ENCODE data around the gene MAPK6. TPM values are rescaled to one million over a fixed set of nuclear protein-coding genes. Genes with fewer than 3 reads are reported as not detected.

Gene MAPK6
- total RNA-seq, 2 experiments from 2014 or later, result 39.9 to 40.8 TPM

DNA sequence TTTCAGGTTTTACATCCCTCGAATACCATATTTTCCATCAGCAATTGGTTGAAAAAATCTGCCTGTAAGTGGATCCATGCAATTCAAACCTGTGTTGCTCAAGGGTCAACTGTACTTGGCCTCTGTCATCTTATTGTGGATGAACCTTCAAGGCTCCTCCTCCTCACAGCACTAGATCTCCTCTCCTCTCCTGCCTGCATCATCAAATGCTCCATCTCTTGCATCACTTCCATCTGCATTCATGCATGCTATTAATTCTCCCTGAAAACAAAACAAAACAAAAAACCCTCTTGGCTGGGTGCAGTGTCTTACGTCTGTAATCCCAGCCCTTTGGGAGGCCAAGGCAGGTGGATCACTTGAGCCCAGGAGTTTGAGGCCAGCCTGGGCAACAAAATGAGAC, 83.4 kb downstream of the MAPK6 start:
- ChIA-PET CTCF (no interaction called here), POLR2A (no interaction called here)
- intact Hi-C loops (cut with micrococcal nuclease), result no loop called here

DNA sequence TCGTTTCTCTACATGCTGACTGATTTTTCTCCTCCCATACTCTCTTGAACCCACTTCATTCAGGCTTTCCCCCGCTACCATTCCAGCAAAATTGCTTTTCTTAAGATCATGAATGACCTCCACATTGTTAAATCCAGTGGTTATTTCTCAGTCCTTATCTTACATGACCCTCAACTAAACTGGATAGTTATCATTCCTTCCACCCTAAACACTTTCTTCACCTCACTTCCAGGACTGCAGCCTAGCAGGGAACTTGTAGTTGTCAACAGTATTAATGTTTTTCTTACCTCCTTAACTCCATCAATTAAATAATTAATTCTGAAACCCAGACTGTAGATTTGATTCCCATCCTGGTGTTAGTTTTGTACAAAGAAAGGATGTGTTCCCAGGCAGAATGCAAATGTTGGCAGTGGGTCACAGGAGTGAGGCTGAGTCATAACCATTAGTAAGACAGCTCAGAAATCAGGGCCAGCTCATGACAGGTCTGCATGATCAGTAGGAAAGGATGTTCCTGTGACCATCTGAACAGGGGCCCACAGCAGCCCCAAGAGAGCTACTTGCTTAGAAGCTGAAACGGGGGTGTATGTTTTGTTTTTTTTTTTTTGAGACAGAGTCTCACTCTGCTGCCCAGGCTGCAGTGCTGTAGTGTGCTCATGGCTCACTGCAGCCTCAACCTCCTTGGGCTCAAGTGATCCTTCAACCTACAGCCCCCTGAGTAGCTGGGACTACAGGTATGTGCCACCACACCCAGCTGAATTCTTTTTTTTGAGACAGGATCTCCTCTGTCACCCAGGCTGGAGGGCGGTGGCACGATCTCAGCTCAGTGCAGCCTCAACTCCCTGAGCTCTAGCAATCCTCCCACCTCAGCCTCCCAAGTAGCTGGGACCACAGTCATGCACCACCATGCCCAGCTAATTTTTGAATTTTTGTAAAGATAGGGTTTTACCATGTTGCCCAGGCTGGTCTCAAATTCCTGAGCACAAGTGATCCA, 84.5 kb downstream of the MAPK6 start:
- intact Hi-C loops (cut with micrococcal nuclease), result no loop called here
- peaks cover 6% of the 10 kb centered on the region for H3K27me3 Mint-ChIP-seq
- H3K27ac Mint-ChIP-seq, result no peak overlapping the region
- POLR2A ChIA-PET, result no interaction called here
- CTCF ChIA-PET, result no interaction called here
- DNase-seq, result peak; percentile 43
- H3K36me3 Mint-ChIP-seq, result no peaks in the 10 kb centered on the region
- H3K4me1 Mint-ChIP-seq (ENCODE audit: low read depth), result no peaks in the 10 kb centered on the region
- H3K9me3 Mint-ChIP-seq, result no peaks in the 10 kb centered on the region
- no peak overlapping the region for H3K4me3 Mint-ChIP-seq

More for the DNA sequence above, 83.4 kb downstream of the MAPK6 start:
- H3K4me3 Mint-ChIP-seq, result no peak overlapping the region
- no peaks in the 10 kb centered on the region for H3K4me1 Mint-ChIP-seq (ENCODE audit: low read depth)
- no peak overlapping the region for H3K27ac Mint-ChIP-seq
- H3K36me3 Mint-ChIP-seq, result no peaks in the 10 kb centered on the region
- peaks cover 6% of the 10 kb centered on the region for H3K27me3 Mint-ChIP-seq
- DNase-seq, result no peak
- H3K9me3 Mint-ChIP-seq, result no peaks in the 10 kb centered on the region

DNA sequence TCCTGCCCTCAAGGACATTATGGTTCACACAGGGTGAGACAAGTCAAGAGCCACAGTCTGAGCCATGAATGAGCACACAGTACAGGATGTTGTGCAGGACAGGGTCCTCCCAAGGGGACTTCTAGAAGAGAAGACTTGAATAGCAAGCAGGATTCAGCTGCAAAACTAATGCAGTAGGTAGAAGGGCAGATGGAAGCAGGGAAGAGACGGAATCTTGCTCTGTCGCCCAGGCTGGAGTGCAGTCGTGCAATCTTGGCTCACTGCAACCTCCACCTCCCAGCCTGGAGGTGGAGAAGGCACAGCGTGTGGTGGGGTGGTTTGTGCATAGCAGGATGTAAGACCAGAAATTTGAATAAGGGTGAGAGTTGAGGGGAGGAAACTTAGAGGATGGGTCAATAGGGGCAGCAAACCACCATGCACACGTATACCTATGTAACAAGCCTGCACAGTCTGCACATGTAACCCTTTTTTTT, 85.5 kb downstream of the MAPK6 start:
- POLR2A ChIA-PET, result no interaction called here
- Mint-ChIP-seq H3K9me3 (no peaks in the 10 kb centered on the region), H3K27me3 (peaks cover 14% of the 10 kb centered on the region), H3K4me1 (ENCODE audit: low read depth) (no peaks in the 10 kb centered on the region), H3K4me3 (no peak overlapping the region), H3K27ac (no peak overlapping the region), H3K36me3 (no peaks in the 10 kb centered on the region)
- no peak for DNase-seq
- intact Hi-C loops (cut with micrococcal nuclease), result no loop called here
- CTCF ChIA-PET, result no interaction called here

DNA sequence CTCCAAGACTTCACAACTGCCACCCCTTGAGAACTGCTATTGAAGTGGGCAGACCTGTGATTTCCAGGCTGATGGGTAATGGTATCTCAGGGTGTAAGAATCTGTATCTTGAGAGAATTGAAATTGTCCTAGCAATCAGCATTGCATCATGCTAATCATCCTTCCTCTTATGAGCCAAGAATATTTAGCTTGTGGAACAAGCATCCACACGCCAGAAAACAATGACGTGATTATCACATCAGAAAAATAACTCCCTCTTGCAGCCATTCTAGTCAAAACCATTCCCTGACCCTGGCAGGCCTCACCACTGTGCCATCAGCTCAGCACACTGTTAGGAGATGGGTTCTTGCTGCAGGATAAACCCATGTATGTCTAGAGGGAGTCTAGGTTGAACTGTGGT, 86.8 kb downstream of the MAPK6 start:
- CTCF ChIA-PET, result no interaction called here
- no peak for DNase-seq
- intact Hi-C loops (cut with micrococcal nuclease), result no loop called here
- Mint-ChIP-seq H3K4me1 (ENCODE audit: low read depth) (peaks cover 1% of the 10 kb centered on the region), H3K36me3 (no peaks in the 10 kb centered on the region), H3K4me3 (no peak overlapping the region), H3K27me3 (peaks cover 21% of the 10 kb centered on the region), H3K27ac (no peak overlapping the region), H3K9me3 (no peaks in the 10 kb centered on the region)
- POLR2A ChIA-PET, result no interaction called here

DNA sequence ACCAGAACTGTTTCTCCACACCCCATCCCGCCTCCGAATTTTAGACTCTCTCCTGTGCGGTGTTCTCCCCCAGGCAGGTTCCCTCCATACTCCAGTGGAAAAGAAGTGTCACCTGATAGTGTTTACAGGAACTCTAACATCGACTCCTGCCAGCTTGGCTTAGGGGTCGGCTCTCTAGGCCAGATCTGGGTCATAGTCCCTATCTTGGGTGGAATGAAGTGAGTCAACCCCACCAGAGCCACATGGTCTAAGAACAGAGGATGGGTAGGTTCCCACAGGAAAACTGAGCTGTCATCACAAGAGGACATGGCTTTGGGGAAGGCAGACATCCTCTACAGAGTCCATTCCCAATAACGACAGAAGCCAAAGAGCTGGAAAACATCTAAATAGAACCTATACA, 87.6 kb downstream of the MAPK6 start:
- intact Hi-C loops (cut with micrococcal nuclease), result no loop called here
- POLR2A ChIA-PET, result no interaction called here
- CTCF ChIA-PET, result interaction anchor here (0.6 kb wide), 1 partner anchor 33 kb away, joined by 3 read pairs; no protein-coding TSS in a partner anchor

DNA sequence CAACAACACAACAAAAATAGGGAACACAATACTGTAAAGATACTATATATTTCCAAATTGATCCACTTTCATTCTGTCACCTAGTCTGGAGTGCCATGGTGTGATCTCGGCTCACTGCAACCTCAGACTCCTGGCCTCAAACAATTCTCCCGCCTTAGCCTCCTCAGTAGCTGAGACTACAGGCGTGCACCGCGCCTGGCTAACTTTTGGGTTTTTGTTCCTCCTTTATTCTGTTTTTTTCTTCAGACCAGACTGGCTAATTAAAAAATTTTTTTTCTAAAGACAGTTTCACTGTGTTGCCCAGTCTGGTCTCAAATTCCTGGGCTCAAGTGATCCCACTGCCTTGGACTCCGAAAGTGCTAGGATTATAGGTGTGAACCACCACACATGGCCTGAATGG, 88.2 kb downstream of the MAPK6 start:
- no peak overlapping the region for H3K27ac Mint-ChIP-seq
- ChIA-PET CTCF (interaction anchor here (0.6 kb wide), 1 partner anchor 32 kb away, joined by 3 read pairs; no protein-coding TSS in a partner anchor), POLR2A (no interaction called here)
- peaks cover 26% of the 10 kb centered on the region for H3K27me3 Mint-ChIP-seq
- no peaks in the 10 kb centered on the region for H3K36me3 Mint-ChIP-seq
- no peak overlapping the region for H3K4me3 Mint-ChIP-seq
- H3K4me1 Mint-ChIP-seq (ENCODE audit: low read depth), result peaks cover 4% of the 10 kb centered on the region
- no peaks in the 10 kb centered on the region for H3K9me3 Mint-ChIP-seq
- intact Hi-C loops (cut with micrococcal nuclease), result no loop called here
- no peak for DNase-seq

More for the DNA sequence above, 87.6 kb downstream of the MAPK6 start:
- Mint-ChIP-seq H3K9me3 (no peaks in the 10 kb centered on the region), H3K4me1 (ENCODE audit: low read depth) (peaks cover 1% of the 10 kb centered on the region), H3K27ac (no peak overlapping the region), H3K4me3 (no peak overlapping the region), H3K27me3 (peaks cover 28% of the 10 kb centered on the region), H3K36me3 (no peaks in the 10 kb centered on the region)
- no peak for DNase-seq

DNA sequence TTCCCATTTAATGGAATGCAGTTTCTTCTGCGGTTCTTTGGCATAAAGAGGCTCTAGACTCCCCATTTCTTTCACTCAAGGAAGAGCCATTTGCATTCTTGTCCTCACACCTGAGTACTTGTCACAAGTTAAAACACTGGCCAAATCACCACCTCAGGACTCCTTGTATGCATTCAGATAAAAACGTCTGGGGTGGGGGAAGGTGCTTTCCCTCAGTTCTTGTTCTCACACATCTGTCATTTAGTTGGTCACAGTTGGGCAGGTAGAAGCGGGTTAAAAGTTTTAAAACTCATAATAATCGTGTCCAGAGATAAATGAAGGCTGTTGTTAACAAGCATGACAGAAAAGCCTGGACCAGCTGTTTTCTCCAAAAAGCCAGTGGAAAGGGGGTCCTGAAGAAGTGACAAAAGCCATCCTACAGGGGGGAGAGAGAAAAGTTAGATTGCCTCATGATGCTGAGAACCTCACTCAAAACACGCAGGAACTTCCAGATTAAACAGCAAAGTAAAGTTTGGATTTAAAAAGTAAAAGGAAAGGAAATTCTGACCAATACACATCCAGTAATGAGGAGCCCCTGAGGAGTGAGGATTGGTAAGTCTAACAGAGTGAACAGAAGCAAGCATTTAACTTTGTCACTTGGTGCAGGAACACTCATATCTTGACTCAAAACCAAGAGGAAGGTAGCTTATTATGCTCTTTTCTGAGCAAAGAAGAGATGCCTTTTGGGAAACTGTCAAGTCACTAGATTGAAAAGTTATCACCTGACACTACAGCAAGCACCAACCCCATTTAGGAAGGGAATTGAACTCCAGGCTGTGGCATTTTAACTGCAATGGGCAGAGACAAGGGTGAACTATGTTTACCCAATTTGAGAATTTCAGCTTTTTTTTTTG, 90.8 kb downstream of the MAPK6 start:
- no peak overlapping the region for H3K27ac Mint-ChIP-seq
- no peak overlapping the region for H3K4me3 Mint-ChIP-seq
- peaks cover 22% of the 10 kb centered on the region for H3K27me3 Mint-ChIP-seq
- H3K4me1 Mint-ChIP-seq (ENCODE audit: low read depth), result peaks cover 4% of the 10 kb centered on the region
- CTCF ChIA-PET, result interaction anchor here (0.6 to 2.0 kb wide), 2 partner anchors 30 to 90 kb away, joined by 3 to 5 read pairs; no protein-coding TSS in a partner anchor
- H3K9me3 Mint-ChIP-seq, result no peaks in the 10 kb centered on the region
- intact Hi-C loops (cut with micrococcal nuclease), result no loop called here
- no peaks in the 10 kb centered on the region for H3K36me3 Mint-ChIP-seq
- POLR2A ChIA-PET, result no interaction called here
- DNase-seq, result no peak

DNA sequence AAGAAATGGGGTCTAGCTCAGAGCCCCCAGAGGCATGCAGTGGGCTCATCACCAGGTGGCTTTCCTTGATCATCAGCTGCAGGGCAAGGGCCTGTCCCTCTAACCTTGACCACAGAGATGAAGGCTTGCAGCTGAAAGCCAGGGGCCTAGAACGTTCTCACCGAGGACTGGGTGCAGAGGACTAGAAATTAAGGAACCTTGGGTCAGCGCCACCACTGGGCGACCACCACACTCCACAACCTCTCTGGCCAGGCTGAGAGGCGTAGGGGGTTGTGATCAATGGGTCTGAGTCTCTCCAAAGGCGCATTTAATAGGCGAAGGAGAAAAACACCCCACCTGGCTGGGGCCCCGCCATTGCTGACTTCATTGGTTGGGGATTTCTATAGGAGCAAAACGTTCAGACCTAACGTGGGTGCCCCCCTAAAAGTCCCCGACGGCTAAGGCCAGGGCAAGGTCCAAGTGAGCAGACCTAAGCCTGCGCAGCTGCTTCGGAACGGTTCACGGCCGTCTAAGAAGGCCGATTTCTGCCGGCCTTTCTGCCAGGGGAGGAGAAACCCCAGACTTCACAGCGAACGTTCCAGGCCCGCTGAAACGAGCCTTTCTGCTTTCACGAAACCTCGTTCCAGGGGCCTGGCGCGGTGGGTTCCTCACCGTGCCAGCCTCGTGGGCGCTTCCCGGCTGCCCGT, 92.6 kb downstream of the MAPK6 start:
- ChIA-PET CTCF (interaction anchor here (2.3 kb wide), 1 partner anchor 29 kb away, joined by 4 read pairs; no protein-coding TSS in a partner anchor), POLR2A (no interaction called here)
- Mint-ChIP-seq H3K4me1 (ENCODE audit: low read depth) (peaks cover 16% of the 10 kb centered on the region), H3K9me3 (no peaks in the 10 kb centered on the region), H3K4me3 (peak overlapping the region; percentile 70), H3K36me3 (no peaks in the 10 kb centered on the region), H3K27me3 (peaks cover 22% of the 10 kb centered on the region), H3K27ac (no peak overlapping the region)
- intact Hi-C loops (cut with micrococcal nuclease), result no loop called here
- DNase-seq, result no peak

DNA sequence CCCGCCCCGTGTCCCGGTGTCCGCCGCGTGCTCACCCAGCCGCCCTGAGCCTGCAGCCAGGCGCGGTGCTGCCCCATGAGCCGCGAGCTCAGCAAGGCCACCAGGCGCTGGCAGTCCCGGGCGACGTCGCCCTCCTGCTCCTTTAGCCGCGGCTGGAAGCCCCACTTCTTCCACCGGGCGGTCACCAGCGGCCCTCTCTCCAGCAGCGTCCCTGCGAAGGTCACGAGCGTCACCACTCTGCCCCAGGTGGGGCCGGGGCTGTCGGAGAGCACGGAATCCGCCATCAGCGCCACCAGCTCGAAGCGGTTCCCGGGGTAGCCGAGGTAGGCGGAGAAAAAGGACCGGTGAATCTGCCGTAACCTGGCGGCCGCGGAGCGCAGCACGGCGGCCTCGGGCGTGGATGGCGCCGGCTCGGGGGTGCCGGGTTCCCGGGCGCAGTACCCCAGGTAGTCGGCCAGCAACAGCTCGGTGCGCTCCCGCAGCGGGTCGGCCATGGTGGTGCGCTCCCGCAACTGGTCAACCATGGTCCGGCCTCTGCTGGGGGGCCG, 93.3 kb downstream of the MAPK6 start:
- H3K27ac Mint-ChIP-seq, result no peak overlapping the region
- CTCF ChIA-PET, result interaction anchor here (1.2 to 2.3 kb wide), 2 partner anchors 29 to 34 kb away, joined by 3 to 4 read pairs; no protein-coding TSS in a partner anchor

DNA sequence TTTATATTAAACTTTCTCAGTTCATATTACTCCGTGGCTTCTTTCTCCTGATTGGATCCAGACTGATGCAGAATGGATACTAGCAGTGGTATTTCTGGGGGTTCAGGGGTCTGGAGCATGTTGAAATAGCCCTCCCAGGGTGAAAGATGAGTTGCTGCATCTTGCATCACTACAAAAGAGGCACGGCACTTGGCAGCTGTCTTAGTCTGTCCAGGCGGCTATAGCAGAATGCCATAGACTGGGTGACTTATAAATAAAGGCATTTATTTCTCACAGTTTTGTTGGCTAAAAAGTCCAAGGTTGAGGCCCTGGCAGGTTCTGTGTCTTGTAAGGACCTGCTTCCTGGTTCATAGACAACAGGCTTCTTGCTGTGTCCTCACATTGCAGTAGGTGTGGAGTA, 94.2 kb downstream of the MAPK6 start:
- intact Hi-C loops (cut with micrococcal nuclease), result no loop called here
- H3K4me1 Mint-ChIP-seq (ENCODE audit: low read depth), result peaks cover 19% of the 10 kb centered on the region
- ChIA-PET POLR2A (no interaction called here), CTCF (interaction anchor here (1.2 to 2.3 kb wide), 2 partner anchors 30 to 35 kb away, joined by 3 to 4 read pairs; no protein-coding TSS in a partner anchor)
- no peak for DNase-seq
- H3K36me3 Mint-ChIP-seq, result no peaks in the 10 kb centered on the region
- no peak overlapping the region for H3K4me3 Mint-ChIP-seq
- H3K9me3 Mint-ChIP-seq, result no peaks in the 10 kb centered on the region
- peaks cover 22% of the 10 kb centered on the region for H3K27me3 Mint-ChIP-seq
- H3K27ac Mint-ChIP-seq, result no peak overlapping the region

More for the DNA sequence above, 93.3 kb downstream of the MAPK6 start:
- POLR2A ChIA-PET, result no interaction called here
- H3K36me3 Mint-ChIP-seq, result no peaks in the 10 kb centered on the region
- intact Hi-C loops (cut with micrococcal nuclease), result no loop called here
- peak; percentile 59 for DNase-seq
- no peaks in the 10 kb centered on the region for H3K9me3 Mint-ChIP-seq
- H3K4me1 Mint-ChIP-seq (ENCODE audit: low read depth), result peaks cover 18% of the 10 kb centered on the region
- peak overlapping the region; percentile 70 for H3K4me3 Mint-ChIP-seq
- H3K27me3 Mint-ChIP-seq, result peaks cover 22% of the 10 kb centered on the region

DNA sequence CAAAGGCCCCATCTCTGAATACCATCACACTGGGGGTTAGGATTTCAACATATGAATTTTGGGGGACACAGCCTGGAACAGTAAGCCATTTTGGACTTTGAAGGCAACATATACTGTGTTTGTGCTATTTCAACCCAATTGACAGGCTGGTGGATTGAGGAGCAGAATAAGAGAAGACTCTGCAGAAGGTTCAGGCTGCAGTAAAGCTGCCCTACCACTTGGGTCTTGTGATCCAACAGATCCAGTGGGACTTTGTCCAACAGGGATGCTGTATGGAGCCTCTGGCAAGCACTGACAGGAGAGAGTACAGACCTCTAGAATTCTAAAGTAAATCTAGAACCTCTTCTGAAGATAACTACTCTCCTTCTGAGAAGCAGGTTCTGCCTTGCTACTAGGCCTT, 94.7 kb downstream of the MAPK6 start:
- ChIA-PET CTCF (interaction anchor here (2.3 kb wide), 1 partner anchor 31 kb away, joined by 4 read pairs; no protein-coding TSS in a partner anchor), POLR2A (no interaction called here)
- H3K36me3 Mint-ChIP-seq, result no peaks in the 10 kb centered on the region
- peaks cover 21% of the 10 kb centered on the region for H3K27me3 Mint-ChIP-seq
- intact Hi-C loops (cut with micrococcal nuclease), result no loop called here
- peaks cover 19% of the 10 kb centered on the region for H3K4me1 Mint-ChIP-seq (ENCODE audit: low read depth)
- no peaks in the 10 kb centered on the region for H3K9me3 Mint-ChIP-seq
- DNase-seq, result no peak
- H3K27ac Mint-ChIP-seq, result no peak overlapping the region
- H3K4me3 Mint-ChIP-seq, result no peak overlapping the region
